Stimulated activated CD4-positive, alpha-beta T cell treated with anti-CD3 and anti-CD28 coated beads, Interleukin-1b, Interleukin-23, amount 100 ng/mL, for 48 hours (primary cell): ENCODE results near the gene ARMC6.

Experiments used
- DNase-seq: peaks from one replicate; pipeline ENCODE4 v3.0.0-alpha.2; 2020

ARMC6 gene

DNA sequence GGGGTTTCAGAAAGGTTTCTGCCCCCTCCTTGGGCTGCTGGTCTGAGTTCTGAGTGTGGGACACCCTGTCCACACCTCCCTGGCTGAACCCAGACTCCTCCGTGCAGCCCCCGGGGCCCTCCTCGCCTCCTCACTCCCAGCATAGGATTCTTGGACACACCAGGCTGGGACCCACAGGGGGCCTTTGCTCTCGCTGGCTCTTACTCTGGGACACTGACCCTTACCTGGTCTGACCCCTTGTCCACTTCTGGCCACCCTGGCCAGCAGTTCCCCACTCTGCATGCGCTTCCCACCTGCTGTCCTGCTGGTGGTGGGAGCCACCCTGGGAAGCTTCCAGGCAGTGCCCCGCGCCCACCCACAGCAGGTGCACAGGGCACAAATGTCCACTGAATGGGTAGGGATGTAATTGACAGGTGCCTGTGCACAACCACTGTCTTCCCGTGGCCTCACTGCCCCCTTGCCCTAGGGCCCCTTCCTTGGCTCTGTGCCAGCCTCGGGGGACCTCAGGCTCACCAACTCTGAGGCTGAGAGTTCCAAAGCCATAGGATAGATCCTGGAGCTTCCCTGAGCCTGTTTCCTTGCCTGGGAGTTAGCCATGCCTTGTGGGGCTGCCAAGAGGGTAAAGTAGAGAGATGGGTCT is 23.4 kb downstream of the ARMC6 start:
- DNase-seq: no peak

DNA sequence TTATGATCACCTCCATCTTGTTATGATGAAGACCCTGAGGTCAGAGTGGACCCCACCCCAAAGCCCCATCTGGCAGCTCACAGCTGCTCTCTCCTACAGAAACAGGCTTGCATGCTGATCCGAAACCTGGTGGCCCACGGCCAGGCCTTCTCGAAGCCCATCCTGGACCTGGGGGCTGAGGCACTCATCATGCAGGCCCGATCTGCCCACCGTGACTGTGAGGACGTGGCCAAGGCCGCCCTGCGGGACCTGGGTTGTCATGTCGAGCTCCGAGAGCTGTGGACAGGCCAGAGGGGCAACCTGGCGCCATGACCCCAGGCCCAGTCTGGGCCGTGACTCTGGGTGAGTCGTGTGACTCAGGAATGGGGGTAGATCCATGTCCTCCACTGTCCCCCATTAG is 23.9 kb downstream of the ARMC6 start:
- DNase-seq: no peak

DNA sequence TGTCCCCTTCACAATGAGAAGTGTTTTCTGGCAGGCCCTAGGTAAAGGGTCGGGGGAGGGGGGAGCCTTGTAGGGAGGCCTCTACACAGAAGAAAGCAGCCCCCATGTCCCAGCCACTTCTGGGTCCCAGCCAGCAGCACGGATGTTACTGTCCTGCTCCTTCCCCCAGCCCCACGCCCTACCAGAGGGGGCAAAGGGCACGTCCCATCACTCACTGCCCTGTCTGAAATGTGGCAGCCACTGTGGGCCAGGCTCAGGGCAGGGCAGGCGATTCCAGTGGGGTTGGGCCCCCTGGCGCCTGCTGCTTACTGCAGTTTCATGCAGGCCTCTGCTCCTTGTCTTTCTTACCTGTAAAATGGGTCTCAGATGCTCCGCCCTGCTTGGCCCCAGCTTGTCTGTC is 24.3 kb downstream of the ARMC6 start:
- DNase-seq: no peak

DNA sequence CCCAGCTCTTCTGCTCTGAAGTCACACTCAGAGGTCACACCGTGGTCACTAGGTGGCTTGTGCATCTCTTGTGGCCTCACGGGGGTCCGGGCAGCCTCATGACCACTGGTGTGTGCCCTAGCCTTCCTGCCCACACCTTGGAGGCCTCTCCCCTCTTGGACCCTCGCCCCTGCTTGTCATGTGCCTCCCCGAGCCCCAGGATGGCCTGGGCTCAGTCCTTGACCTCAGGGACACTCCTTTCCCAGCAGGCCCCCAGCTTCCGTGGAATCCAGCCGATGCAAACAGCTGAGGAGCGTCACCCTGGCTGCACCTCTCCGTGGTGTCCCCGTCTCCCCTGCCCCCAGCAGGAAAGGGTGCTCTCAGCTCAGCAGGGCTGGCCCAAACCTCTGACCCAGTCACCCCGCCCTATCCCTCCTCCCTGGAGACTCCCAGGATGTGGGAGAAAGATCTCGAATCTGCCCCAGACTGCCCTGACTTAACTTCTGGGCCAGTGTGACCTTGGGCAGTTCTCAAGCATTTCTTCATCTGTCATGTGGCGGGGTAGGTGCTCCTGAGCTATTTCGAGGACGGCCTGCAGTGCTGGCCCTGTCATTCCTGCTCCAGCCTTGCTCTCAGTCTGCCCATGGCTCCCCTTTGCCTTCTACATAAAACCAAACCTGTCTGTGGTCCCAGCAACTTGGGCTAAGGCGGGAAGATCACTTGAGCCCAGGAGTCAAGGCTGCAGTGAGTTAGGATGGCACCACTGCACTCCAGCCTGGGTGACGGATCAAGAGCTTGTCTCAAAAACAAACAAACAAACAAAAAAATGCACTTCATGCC is 25.8 kb downstream of the ARMC6 start:
- DNase-seq: no peak

DNA sequence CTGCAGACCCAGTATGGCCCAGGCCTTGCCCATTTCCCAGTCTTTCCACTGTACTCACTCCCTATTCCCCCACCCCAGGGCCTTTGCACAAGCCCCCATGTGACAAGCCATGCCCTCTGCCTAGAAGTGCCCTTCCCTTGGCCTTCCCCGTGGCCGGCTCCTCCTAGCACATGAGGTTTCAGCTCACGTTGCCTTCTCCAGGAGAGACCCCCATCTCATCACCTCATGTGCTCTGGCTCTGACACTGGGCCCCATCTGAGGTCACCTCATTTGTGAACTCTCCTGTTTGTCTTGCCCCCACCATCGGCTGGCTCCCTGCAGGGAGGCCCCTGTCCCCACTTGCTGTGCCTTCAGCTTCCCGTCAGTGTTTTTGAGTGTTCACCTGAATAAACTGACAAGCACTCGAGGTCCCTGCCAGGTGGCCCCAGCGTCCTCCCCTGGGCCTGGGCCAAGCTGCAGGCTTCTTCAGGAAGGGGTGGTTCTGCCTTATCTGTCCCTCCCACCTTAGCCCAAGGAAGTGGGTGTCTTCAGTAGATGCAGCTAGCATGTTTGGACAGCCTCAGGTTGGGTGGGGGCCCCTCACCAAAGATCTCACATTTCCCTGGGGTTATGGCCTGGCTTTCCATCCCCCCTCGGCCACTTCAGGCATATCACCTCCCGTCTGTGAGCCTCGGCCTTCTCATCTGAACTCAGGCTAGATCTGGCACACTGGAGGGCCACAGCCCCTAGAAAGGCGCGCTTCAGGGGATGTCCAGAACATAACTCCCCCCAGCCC is 26.6 kb downstream of the ARMC6 start:
- no peak for DNase-seq

DNA sequence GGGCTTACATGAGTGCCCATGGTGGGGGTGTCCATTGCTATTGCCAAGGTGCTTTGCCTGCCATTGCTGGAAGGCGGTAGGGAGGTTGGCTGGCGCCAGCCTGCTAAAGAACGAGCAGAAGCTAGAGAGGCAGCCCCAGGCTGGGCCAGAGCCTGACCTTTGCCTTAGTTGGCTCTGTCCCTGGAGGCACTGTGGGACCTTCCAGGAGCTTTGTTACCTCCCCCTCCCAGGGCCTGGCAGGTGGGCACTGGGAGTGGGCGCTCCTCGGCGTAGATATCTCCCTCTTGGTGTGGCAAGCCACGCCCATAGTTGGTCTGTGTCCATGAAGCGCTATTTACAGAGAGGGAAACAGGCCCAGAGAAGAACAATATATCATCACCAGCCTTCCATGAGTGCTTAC is 28.1 kb downstream of the ARMC6 start:
- DNase-seq: no peak

DNA sequence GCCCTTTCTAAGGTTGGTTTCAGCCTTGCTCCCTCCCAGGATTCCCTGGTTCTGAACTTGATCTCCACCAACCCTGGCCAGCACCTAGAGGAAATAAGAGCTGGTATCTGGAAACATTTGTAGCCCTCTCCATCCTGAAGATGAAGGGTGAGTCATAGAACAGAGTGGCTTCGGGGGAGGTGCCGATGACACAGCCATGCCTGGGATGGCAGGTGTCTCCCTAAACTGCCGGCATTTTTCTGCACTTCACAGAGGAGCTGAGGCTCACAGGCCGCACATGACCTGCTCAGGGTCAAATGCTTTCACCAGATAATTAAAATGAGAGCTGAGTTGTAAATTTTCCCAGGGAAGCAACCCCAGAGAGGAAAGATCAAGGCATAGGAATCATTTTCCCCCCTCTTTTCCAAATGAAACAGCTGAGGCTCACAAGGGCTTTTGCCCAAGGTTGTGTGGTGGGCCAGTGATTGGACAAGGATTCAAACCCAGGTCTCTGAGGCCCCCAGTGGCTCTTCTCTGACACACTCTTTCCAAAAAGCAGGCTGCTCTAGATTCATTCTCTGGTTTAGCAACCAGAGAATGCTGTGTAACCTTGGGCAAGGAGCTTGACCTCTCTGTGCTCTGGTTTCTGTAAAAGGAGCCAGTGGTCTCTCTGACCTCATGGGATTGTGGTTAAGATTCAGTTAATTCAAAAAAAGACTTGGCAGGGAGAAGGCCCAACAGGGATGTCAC is 29.2 kb downstream of the ARMC6 start:
- peak; percentile 36 for DNase-seq

DNA sequence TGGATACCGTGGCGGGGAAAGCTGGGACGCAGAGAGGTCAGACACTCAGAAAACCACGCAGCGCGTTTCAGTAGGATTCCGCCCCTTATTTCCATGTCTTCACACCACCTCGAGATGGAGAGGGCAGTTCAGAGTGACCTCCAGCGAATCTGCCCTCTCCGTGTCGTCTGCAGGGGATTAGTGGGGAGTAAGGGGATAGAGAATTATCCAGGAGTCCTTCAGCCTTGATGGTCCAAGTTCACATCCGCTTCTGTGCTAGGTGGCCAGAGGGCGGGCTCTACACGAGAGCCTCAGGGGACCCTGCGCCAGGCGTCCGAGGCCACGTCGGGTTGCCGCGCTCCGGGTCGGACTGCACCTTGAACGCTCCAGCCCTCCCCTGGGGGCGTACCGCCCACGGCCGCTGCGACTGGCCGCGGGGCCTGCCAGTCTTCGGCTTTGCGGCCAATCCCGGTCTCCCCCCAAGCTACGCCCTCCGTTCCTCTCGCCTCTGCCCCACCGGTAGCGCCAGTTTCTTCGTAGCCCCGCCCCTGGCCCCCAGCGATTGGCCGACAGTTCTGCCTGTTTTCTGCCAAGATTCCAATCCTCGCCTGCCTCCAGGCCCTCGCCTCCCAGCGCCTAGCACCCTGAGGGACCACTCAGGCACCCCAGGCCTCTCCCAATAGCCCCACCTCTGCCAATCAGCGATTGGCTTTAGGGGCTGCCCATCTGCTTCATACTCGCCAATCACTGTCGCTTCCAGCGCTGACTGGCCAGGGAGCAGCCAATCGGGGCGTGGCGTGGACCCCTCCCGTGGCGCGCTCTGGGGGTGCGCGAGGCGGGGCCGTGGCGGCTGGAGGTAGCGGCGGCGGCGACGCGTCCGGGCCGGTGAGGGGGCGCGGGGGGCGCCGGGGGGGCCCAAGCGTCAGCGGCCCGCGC is 30.0 kb downstream of the ARMC6 start, which contains the start of gene SLC25A42:
SLC25A42 (plus strand) TSS at position 812 of the 915 bp plus-strand sequence. CDS start 32,131 bp downstream, outside the sequence.
- DNase-seq: peak; percentile 99

DNA sequence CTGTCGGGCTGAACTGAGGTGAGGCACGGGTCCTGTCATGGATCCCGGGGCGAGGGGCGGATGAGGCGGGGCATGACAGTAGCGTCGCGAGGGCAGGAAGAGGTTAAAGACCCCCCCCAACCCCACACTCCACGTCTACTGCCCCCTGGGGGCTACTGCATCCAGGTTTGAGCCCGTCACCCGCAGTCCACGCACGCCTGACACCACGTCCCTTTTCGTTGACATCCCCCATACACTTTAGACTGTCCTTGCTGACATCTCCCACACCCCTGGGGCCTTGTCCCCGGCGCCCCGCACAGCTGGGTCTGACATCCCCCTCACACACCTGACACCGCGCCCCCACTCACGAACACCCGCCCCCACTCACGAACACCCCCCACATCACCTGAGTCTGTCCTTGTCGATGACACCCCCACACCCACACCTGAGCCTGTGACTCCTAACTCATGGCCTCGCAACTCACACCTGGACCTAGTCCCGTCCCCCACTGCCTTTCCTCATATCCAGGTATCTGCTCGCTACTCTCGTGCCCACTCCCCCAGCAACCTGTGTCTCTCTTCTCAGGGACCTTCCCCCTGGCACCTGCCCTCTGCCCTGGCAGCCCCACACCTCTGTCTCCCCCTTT is 30.8 kb downstream of the ARMC6 start:
- DNase-seq: no peak

DNA sequence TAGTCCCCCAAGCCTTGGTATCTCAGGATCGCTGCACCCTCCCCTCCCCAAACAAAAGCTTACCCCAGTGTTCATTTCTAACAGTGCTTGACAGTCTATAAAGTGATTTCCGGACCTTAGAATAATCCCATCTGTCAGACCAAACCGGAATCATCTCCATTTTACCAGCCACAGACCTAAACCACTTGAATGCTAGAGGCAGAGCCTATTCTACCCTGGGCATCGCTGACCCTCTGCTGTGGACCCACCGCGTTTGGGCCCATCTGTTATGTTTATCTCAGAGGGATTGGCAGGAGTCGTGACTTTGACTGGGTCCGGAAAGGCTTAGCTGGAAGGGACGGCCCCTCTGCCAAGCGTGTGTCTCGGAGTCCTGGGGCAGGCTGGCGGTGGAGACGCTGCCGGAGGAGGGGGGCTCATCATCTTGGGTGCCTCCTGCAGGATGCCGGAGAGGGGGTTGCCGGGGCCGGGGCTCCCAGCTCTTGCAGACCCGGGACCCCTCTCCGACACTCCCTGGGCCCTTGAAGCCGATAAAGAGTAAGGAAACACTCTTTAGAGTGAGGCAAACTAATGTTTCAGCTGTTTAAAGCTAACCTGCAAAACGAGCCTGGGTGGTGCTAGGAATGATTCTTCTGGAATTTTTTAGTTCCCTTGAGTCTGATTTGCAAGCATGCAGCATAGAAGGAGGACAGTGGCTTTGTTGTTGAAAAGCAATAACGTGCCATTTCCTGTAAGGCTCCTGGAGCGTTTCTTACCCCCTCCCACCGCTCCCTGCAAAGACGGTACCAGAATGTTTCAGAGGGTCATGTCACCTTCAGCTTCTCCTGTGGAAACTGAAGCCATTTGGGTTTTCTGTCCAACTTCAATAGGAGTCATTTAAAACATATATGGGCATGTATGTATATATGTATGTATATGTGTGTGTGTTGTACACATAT is 31.7 kb downstream of the ARMC6 start:
- DNase-seq: peak; percentile 26

DNA sequence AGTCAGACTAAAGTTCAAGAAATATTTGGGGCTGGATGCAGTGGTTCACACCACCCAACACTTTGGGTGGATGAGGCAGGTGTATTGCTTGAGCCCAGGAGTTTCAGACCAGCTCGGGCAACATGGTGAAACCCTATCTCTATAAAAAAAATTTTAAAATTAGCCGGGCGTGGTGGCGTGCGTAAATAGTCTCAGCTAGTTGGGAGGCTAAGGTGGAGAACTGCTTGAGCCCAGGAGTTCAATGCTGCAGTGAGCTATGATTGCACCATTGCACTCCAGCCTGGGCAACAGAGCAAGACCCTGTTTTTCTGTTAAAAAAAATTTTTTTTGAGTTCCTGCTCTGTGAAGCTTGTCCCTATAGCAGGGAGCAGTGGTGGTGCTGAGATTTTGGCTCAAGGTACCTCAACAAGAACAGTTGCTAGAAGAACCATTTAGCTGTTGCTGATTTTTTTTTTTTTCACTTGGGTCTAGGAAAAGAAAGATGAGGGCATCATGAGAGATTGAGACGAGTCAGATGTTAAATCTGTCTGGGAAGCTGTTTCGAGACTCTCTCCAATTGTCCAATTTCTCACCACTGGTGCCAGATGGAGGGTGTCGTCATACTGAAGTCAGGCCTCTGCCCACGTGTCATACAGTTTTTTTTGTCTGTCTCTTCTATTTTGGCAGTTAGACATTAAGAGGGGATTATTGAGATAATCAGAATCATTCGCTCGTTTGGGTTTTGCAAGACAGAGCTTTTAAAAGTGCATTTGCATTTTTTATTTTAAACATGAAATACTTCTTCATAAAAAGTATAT is 34.1 kb downstream of the ARMC6 start:
- DNase-seq: no peak

DNA sequence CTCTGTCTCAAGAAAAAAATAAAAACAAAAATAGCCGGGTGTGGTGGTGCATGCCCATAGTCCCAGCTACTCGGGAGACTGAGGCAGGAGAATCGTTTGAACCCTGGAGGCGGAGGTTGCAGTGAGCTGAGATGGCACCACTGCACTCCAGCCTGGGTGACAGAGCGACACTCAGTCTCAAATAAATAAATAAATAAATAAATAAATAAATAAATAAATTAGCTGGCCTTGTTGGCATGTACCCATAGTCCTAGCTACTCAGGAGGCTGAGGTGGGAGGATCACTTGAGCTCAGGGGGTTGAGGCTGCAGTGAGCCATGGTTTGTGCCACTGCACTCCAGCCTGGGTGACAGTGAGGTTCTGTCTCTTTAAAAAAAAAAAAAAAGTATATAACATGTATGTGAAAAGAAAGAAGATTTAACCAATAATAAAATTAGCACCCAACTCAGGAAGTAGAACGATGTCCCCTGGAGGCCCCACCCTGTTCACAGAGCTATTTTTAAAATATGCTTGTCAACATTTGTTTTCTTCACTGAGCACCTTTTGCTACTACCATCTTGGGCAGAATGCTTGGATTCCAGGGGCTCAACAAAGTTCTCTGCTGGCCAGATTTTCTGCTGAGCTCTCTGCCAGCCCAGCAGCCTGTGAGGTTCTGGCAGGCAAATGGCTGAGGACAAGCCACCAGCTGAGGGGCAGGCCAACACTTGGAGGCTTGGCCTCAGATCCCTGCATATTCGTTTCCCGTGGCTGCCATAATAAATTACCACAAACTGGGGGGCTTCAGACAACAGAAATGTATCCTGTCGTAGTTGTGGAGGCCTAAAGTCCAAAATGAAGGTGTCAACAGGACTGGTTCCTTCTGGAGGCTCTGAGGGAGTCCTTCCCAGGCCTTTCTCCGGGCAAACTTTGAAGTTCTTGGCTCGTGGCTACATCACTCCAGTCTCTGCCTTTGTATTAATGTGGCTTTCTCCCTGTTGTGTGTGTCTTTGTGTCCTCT is 35.6 kb downstream of the ARMC6 start:
- DNase-seq: no peak

DNA sequence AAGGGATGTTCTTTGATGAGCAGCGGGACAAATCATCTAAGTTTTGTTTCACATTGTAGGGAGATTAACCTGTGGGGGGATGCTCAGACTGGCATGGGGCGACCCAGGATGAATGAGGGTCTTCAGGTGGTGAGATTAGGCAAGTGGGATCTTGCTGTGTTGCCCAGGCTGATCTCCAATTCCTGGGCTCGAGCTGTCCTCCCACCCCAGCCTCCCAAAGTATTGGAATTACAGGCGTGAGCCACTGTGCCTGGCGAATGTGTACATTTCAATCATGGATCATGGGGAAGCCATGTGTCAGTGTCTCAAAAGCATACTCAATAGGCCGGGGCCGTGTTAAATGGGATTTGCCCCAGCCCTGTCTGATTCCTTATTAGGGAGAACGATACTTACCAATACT is 38.5 kb downstream of the ARMC6 start:
- no peak for DNase-seq

DNA sequence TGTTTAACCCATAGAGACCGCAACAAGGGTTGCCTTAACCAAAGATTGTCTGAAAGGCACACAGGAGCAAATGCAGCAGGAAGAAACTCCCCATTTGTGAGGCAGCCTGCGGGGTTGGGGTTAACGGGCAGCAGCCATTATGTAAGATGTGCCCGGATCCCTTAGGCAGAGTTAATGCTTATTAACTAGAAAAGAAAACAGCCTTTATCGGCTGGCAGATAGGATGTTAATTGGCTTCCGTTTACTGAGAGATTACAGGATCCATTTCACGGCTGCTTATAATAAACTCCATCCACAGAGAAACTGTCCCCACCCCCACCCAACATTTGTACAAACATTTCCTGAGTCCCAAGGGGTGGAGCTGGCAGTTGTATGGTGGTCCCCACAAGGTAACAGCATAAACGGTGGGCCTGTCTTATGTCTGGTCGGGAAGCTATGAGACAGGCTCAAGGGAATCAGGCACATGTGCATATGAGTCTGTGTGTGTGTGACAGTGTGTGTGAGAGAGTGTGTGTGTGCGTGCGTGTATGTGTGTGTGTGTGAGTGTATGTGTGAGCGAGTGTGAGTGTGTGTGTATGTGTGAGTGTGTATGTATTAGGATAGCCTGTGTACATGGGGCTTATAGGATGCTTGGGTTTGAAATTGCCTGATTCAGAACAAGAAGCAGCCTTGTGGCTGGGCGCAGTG is 40.9 kb downstream of the ARMC6 start:
- no peak for DNase-seq

DNA sequence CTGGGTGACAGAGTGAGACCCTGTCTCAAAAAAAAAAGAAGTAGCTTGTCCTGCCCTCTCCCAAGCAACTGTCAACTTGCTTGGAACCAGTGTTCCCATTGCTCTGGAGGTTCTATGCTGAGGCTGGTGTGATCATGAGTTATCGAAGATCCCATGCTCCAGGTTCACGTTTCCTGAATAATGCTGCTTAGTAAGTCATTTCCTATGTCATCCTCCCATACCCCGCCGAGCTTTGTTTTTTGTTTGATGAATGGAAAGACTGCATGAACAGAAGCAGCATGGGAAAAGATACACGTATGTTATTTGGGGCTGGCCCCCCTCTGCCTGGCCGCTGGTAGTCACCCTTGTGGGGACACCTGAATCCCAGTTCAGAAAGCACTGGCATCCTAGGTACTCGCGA is 41.7 kb downstream of the ARMC6 start:
- no peak for DNase-seq

DNA sequence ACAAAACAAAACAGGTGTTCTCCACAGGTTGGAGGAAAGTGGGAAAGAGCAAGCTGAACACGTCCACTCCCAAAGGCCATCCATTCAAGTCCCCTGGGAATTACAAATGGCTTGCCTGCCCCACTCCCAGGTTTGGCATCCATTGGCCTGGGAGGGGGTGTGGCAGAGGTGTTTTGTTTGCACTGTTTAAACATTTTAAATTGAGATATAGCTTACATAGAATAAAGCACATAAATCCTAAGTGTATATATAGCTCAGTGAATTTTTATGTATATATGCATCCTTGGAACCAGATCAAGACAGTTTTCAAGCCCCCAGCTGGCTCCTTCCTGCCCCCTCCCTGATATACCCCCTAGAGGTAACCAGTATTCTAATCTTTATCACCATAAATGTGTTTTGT is 43.1 kb downstream of the ARMC6 start:
- no peak for DNase-seq

DNA sequence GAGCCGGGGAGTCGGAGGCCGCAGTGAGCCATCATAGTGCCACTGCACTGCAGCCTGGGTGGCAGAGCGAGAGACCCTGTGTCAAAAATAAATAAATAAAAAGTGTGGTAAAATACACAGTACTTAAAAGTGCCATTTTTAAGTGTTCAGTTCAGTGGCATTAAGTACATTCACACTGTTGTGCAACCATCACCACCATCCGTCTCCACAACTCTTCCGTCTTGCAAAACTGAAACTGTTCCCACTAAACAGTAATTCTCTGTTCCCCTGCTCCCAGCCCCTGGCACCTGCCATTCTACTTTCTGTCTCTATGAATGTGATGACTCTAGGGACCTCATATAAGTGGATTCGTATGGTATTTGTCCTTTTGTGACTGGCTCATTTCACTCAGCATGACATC is 43.7 kb downstream of the ARMC6 start:
- DNase-seq: no peak
